K562 (cell line): ENCODE results near the gene IL13. TPM values are rescaled to one million over a fixed set of nuclear protein-coding genes. Genes with fewer than 3 reads are reported as not detected.

Source experiments
- ATAC-seq: fragments of 200-7000 bp; cut with Tn5 transposase; 3 replicates; pipeline ENCODE4 v1.9.1; 2020; ENCODE audit warnings: moderate library complexity
- BruUV-seq: library from RNA; stranded (reverse); fragments of 400-500 nt; replicated peaks from 2 replicates; lab custom pipeline; 2021; lab: Mats Ljungman, UMichigan
- CTCF ChIA-PET: fragments of 300-600 bp; formaldehyde crosslinking; extraction: SDS; loops from one replicate; lab custom pipeline; 2021; ENCODE audit warnings: low intra/inter-chr PET ratio; lab: Yijun Ruan, JAX
- POLR2A ChIA-PET: fragments of 300-600, 350-650 bp; sonication (Branson Sonifier 250); formaldehyde crosslinking; extraction: SDS; loops from one replicate; lab custom pipeline; 2021; ENCODE audit warnings: antibody characterized with exemption, inconsistent platforms; lab: Yijun Ruan, JAX
- DNase-seq, 4 experiments: peaks; one replicate each; pipeline versions ENCODE4 v3.0.0 to v3.0.0-alpha.2; 2011 to 2018; ENCODE audit warnings: low spot score in 3 of 4, mixed read lengths in 3 of 4; ENCODE audit errors: extremely low read depth in 1 of 4
- FAIRE-seq: peaks from 2 replicates; lab custom pipeline; 2011; peaks lifted over from hg19 to GRCh38; lab: Jason Lieb, UNC
- H2AFZ ChIP-seq: 2 replicates; pipeline ENCODE4 v1.6.0; 2011; ENCODE audit warnings: low read depth, low read length, control low read depth, inconsistent platforms
- H3K27ac ChIP-seq: fragments of 200-600 bp; 3 replicates; pipeline ENCODE4 v1.8.0; 2011; ENCODE audit warnings: low read depth, mild to moderate bottlenecking, control low read depth, inconsistent platforms, low read length, moderate library complexity, mixed read lengths; ENCODE audit errors: extremely low read depth
- H3K27me3 ChIP-seq, 2 experiments: fragments of 300-600 bp in 1 of 2; 2 replicates in 1 of 2; 3 replicates in 1 of 2; pipeline versions ENCODE4 v1.6.0 to v1.8.0; 2011; ENCODE audit warnings: inconsistent platforms in 2 of 2, low read length in 2 of 2, mild to moderate bottlenecking in 1 of 2, mixed read lengths in 1 of 2, moderate library complexity in 1 of 2; ENCODE audit not compliant: control insufficient read depth in 2 of 2, insufficient read depth in 2 of 2
- H3K36me3 ChIP-seq: fragments of 300-600 bp; 3 replicates; pipeline ENCODE4 v1.8.0; 2011; ENCODE audit warnings: mild to moderate bottlenecking, low read length, inconsistent platforms; ENCODE audit not compliant: control insufficient read depth, insufficient read depth
- H3K4me1 ChIP-seq, 2 experiments: fragments of 200-600 bp in 1 of 2; replicated peaks in 1 of 2; 2 replicates in 1 of 2; 3 replicates in 1 of 2; pipeline versions ENCODE4 v1.5.1 to v1.8.0; 2011; ENCODE audit warnings: inconsistent platforms in 2 of 2, low read length in 2 of 2, mild to moderate bottlenecking in 1 of 2, mixed read lengths in 1 of 2, moderate library complexity in 1 of 2; ENCODE audit not compliant: control insufficient read depth in 2 of 2, insufficient read depth in 2 of 2
- H3K4me2 ChIP-seq: 2 replicates; pipeline ENCODE4 v1.6.1; 2011; ENCODE audit warnings: low read length, control low read depth, inconsistent platforms, mixed read lengths; ENCODE audit not compliant: insufficient read depth
- H3K4me3 ChIP-seq: fragments of 200-600 bp; sonication (generic), shearing (Covaris generic); 2 replicates; pipeline ENCODE4 v1.5.1; 2016; ENCODE audit warnings: control low read depth, inconsistent platforms
- H3K79me2 ChIP-seq: fragments of 200-600 bp; 3 replicates; pipeline ENCODE4 v1.8.0; 2011; ENCODE audit warnings: low read length, inconsistent platforms; ENCODE audit not compliant: control insufficient read depth, insufficient read depth
- H3K9ac ChIP-seq, 2 experiments: 2 replicates each; pipeline versions ENCODE4 v1.6.0 to v1.6.1; 2011; ENCODE audit warnings: low read depth in 2 of 2, low read length in 2 of 2, control low read depth in 1 of 2, inconsistent platforms in 1 of 2, mild to moderate bottlenecking in 1 of 2, mixed read lengths in 1 of 2; ENCODE audit not compliant: insufficient read depth in 1 of 2
- H3K9me1 ChIP-seq: one replicate; pipeline ENCODE4 v1.6.0; 2011; ENCODE audit warnings: inconsistent platforms, mild to moderate bottlenecking, low read length, moderate library complexity; ENCODE audit not compliant: control insufficient read depth, insufficient read depth
- H3K9me3 ChIP-seq: replicated peaks from 2 replicates; pipeline ENCODE4 v1.5.1; 2011; ENCODE audit warnings: low read depth, low read length, inconsistent platforms; ENCODE audit not compliant: control insufficient read depth, insufficient read depth
- H4K20me1 ChIP-seq: replicated peaks from 2 replicates; pipeline ENCODE4 v1.6.1; 2011; ENCODE audit warnings: low read length, inconsistent platforms, mixed read lengths; ENCODE audit not compliant: control insufficient read depth, insufficient read depth
- ATF7 ChIP-seq: fragments of 450-650 bp; IDR thresholded peaks from 2 replicates; pipeline ENCODE4 v1.7.1; 2014; ENCODE audit warnings: mild to moderate bottlenecking, moderate library complexity
- CREB3 ChIP-seq: fragments of 450-650 bp; conservative IDR thresholded peaks from 2 replicates; pipeline ENCODE4 v1.6.1; 2016; ENCODE audit warnings: missing genetic modification characterization, low read depth, mild to moderate bottlenecking, missing compliant biosample characterization, moderate library complexity
- CREBBP ChIP-seq: IDR thresholded peaks from one replicate; pipeline ENCODE4 v1.6.1; 2012; ENCODE audit warnings: low read depth, mild to moderate bottlenecking, control low read depth, inconsistent platforms, low read length
- FOXP4 ChIP-seq: sonication (generic); formaldehyde crosslinking; IDR thresholded peaks from 2 replicates; pipeline ENCODE4 v1.8.0; 2022; ENCODE audit warnings: mild to moderate bottlenecking, missing genetic modification reagents, borderline replicate concordance
- GTF2A2 ChIP-seq: IDR thresholded peaks from 2 replicates; pipeline ENCODE4 v1.6.1; 2016; ENCODE audit warnings: mild to moderate bottlenecking, missing genetic modification characterization, missing compliant biosample characterization
- HBP1 ChIP-seq: fragments of 450-650 bp; formaldehyde crosslinking; IDR thresholded peaks from 2 replicates; pipeline ENCODE4 v1.4.0; 2022; ENCODE audit warnings: missing genetic modification characterization
- MCM3 ChIP-seq: fragments of 450-650 bp; IDR thresholded peaks from 2 replicates; pipeline ENCODE4 v1.6.1; 2016
- POLR3G ChIP-seq: IDR thresholded peaks from 2 replicates; pipeline ENCODE4 v1.6.1; 2011; ENCODE audit not compliant: insufficient read length, insufficient replicate concordance; ENCODE audit errors: extremely low read depth
- PTRF ChIP-seq: fragments of 450-650 bp; IDR thresholded peaks from 2 replicates; pipeline ENCODE4 v1.6.1; 2016; ENCODE audit warnings: mild to moderate bottlenecking, missing genetic modification characterization, missing compliant biosample characterization
- SMAD1 ChIP-seq: fragments of 150-350 bp; IDR thresholded peaks from 2 replicates; pipeline ENCODE4 v1.6.1; 2014; ENCODE audit warnings: low read length, low read depth; ENCODE audit not compliant: partially characterized antibody
- SRSF1 ChIP-seq: fragments of 200-400 bp; formaldehyde crosslinking; IDR thresholded peaks from 2 replicates; pipeline ENCODE4 v1.6.1; 2017; ENCODE audit warnings: mild to moderate bottlenecking, low read depth, low read length, moderate library complexity
- TAF15 ChIP-seq: fragments of 200-400 bp; formaldehyde crosslinking; IDR thresholded peaks from 2 replicates; pipeline ENCODE4 v1.6.1; 2017; ENCODE audit warnings: mild to moderate bottlenecking, low read depth, low read length, moderate library complexity
- TGIF2 ChIP-seq: sonication (generic); formaldehyde crosslinking; IDR thresholded peaks from 2 replicates; pipeline ENCODE4 v1.8.1; 2022; ENCODE audit warnings: mild to moderate bottlenecking, missing genetic modification reagents, moderate library complexity
- TRIM28 ChIP-seq: fragments of 450-650 bp; IDR thresholded peaks from 2 replicates; pipeline ENCODE4 v1.6.1; 2017
- ZNF224 ChIP-seq: sonication (generic); formaldehyde crosslinking; IDR thresholded peaks from 2 replicates; pipeline ENCODE4 v1.8.0; 2022; ENCODE audit warnings: mild to moderate bottlenecking, missing genetic modification reagents
- ZNF24 ChIP-seq: fragments of 450-650 bp; IDR thresholded peaks from 2 replicates; pipeline ENCODE4 v1.6.1; 2016
- ZNF639 ChIP-seq, 2 experiments: fragments of 200-800 bp in 1 of 2; sonication (Bioruptor generic) in 1 of 2; sonication (generic) in 1 of 2; formaldehyde crosslinking in 1 of 2; IDR thresholded peaks in 1 of 2; conservative IDR thresholded peaks in 1 of 2; 2 replicates each; pipeline versions ENCODE4 v1.5.0 to v1.6.1; 2016 to 2020; ENCODE audit warnings: missing compliant biosample characterization in 1 of 2, missing genetic modification characterization in 1 of 2, missing genetic modification reagents in 1 of 2
- WGBS: fragments of 100-300 bp; shearing (Covaris generic); methylation state at CpG from one replicate; pipeline ENCODE4 v1.1.6; 2016; ENCODE audit warnings: low coverage, mixed read lengths; ENCODE audit not compliant: insufficient coverage; ENCODE audit errors: missing lambda C conversion rate; 5-methylcytosine and 5-hydroxymethylcytosine counted together
- in situ Hi-C: fragments of 300-500 bp; cut with MboI; formaldehyde crosslinking; loops from 4 replicates; pipeline ENCODE4 v1.15.0; 2018; ENCODE audit warnings: inconsistent platforms, mixed read lengths
- intact Hi-C: fragments of 100-400 bp; cut with micrococcal nuclease; formaldehyde crosslinking; loops from 2 replicates; pipeline ENCODE4 v1.14.2; 2022
- polyA plus RNA-seq, 8 experiments: library from polyadenylated mRNA; depleted of rRNA in 4 of 8; stranded (reverse) in 5 of 8; unstranded in 3 of 8; fragments of >200 nt; fragmentation: Nextera tagmentation in 2 of 8; fragmentation: Illumina TruSeq in 1 of 8; extraction: Ambion mirVana in 2 of 8; extraction: Trizol in 1 of 8; gene quantifications; 2 replicates each; pipeline versions ENCODE4 v1.2.1 to v1.2.3, GENCODE V29; 2011 to 2014; ENCODE audit warnings: inconsistent platforms in 1 of 8, missing spikeins in 1 of 8
- total RNA-seq, 7 experiments: library from RNA; depleted of rRNA in 6 of 7; stranded (reverse); fragments of >200 nt in 6 of 7; fragmentation: Illumina TruSeq in 2 of 7; extraction: Trizol in 2 of 7; gene quantifications; 2 replicates each; pipeline versions ENCODE4 v1.2.1 to v1.2.3, GENCODE V29; 2011 to 2021; ENCODE audit warnings: low replicate concordance in 1 of 7

IL13 gene
- total and polyA plus RNA-seq, 9 of the 15 experiments (the other 6 are each of a cell fraction or from before 2014, with no cell fraction given): not detected

GRCh38 chr5:132640613-132641012 lies 17.4 kb upstream of the IL13 start (continued):
- TF ChIP-seq SRSF1 (no peak), MCM3 (no peak), CREB3 (tag) (no peak)

- ATAC-seq (no peak), DNase-seq (no peak), FAIRE-seq (no peak)
- Histone ChIP-seq H3K4me2 (no peak overlapping the region), H4K20me1 (no peaks in the 10 kb centered on the region), H3K9me3 (no peaks in the 10 kb centered on the region), H3K9ac (no peak overlapping the region), H3K9me1 (no peaks in the 10 kb centered on the region), H3K36me3 (peaks cover 66% of the 10 kb centered on the region), H3K4me3 (no peak overlapping the region), H2AFZ (no peak overlapping the region), H3K27ac (no peak overlapping the region), H3K4me1 (no peaks in the 10 kb centered on the region), H3K27me3 (no peaks in the 10 kb centered on the region), H3K79me2 (no peaks in the 10 kb centered on the region)
- 91% methylated on average over 2 of the region's 3 CpGs for WGBS
- in situ Hi-C loops: no loop called here
- POLR2A ChIA-PET: interaction anchor here (1.4 to 2.1 kb wide), 3 partner anchors 11 to 20 kb away, joined by 4 to 8 read pairs (median 7); partner anchors contain the start of gene IL13
- CTCF ChIA-PET: no interaction called here
- intact Hi-C loops: no loop called here
- no TSS peak for BruUV-seq
- TF ChIP-seq TGIF2 (CRISPR knock-in tag) (no peak), SMAD1 (no peak), POLR3G (no peak), GTF2A2 (tag) (no peak), ATF7 (no peak), ZNF24 (no peak), FOXP4 (CRISPR knock-in tag) (no peak), HBP1 (no peak), TAF15 (no peak), ZNF224 (no peak), CREBBP (no peak), ZNF639 (CRISPR knock-in tag; conservative IDR thresholded peaks at IDR 0.05 in 1 of 2, IDR thresholded peaks at IDR 0.05 in 1 of 2) (no peak), TRIM28 (no peak), PTRF (no peak)
Observed at GRCh38 chr5:132641241-132641723, 16.7 kb upstream of the IL13 start.
